HCT116 (cell line): Measurements from ENCODE around the gene POLR1A.

Experiments
- JUND ChIP-seq: IDR thresholded peaks from 2 replicates; pipeline ENCODE4 v1.6.1; 2012
- POLR2A ChIP-seq: IDR thresholded peaks from 2 replicates; pipeline ENCODE4 v1.7.0; 2011; ENCODE audit warnings: borderline replicate concordance; ENCODE audit not compliant: insufficient read depth, insufficient read length; ENCODE audit errors: extremely low read depth
- SP1 ChIP-seq: IDR thresholded peaks from 2 replicates; pipeline ENCODE4 v1.6.1; 2012; ENCODE audit warnings: low read depth
- YY1 ChIP-seq: IDR thresholded peaks from 2 replicates; pipeline ENCODE4 v1.6.1; 2011; ENCODE audit warnings: low read length, low read depth, moderate library complexity, mild to moderate bottlenecking; ENCODE audit not compliant: insufficient replicate concordance; ENCODE audit errors: extremely low read depth
- TF ChIP-seq, protein P1 (sequence below), 3 experiments: fragments of 200-600 bp in 1 of 3; sonication (generic) in 1 of 3; IDR thresholded peaks in 2 of 3; conservative IDR thresholded peaks in 1 of 3; 2 replicates each; pipeline ENCODE4 v1.5.1; 2012 to 2017; ENCODE audit warnings: low read depth in 2 of 3, low read length in 2 of 3, antibody characterized with exemption in 1 of 3, borderline replicate concordance in 1 of 3, control low read depth in 1 of 3, mild to moderate bottlenecking in 1 of 3, mixed read lengths in 1 of 3, mixed run types in 1 of 3, moderate library complexity in 1 of 3; ENCODE audit not compliant: insufficient read depth in 1 of 3

- TF ChIP-seq, protein P1, sequence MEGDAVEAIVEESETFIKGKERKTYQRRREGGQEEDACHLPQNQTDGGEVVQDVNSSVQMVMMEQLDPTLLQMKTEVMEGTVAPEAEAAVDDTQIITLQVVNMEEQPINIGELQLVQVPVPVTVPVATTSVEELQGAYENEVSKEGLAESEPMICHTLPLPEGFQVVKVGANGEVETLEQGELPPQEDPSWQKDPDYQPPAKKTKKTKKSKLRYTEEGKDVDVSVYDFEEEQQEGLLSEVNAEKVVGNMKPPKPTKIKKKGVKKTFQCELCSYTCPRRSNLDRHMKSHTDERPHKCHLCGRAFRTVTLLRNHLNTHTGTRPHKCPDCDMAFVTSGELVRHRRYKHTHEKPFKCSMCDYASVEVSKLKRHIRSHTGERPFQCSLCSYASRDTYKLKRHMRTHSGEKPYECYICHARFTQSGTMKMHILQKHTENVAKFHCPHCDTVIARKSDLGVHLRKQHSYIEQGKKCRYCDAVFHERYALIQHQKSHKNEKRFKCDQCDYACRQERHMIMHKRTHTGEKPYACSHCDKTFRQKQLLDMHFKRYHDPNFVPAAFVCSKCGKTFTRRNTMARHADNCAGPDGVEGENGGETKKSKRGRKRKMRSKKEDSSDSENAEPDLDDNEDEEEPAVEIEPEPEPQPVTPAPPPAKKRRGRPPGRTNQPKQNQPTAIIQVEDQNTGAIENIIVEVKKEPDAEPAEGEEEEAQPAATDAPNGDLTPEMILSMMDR (IDR thresholded peaks at IDR 0.05 in 2 of 3, conservative IDR thresholded peaks at IDR 0.05 in 1 of 3; ENCODE audit: borderline replicate concordance in 1 of 3, insufficient read depth in 1 of 3, low read depth in 2 of 3, low read length in 2 of 3), result no peak
- no peak for TF ChIP-seq POLR2A
- TF ChIP-seq SP1, result no peak
- TF ChIP-seq YY1, result no peak
- no peak for TF ChIP-seq JUND
Measured at GRCh38 chr2:86070868-86071267, 34.8 kb downstream of the POLR1A start.
